Measurements from ENCODE around the gene PCNX2.

PCNX2 gene

DNA sequence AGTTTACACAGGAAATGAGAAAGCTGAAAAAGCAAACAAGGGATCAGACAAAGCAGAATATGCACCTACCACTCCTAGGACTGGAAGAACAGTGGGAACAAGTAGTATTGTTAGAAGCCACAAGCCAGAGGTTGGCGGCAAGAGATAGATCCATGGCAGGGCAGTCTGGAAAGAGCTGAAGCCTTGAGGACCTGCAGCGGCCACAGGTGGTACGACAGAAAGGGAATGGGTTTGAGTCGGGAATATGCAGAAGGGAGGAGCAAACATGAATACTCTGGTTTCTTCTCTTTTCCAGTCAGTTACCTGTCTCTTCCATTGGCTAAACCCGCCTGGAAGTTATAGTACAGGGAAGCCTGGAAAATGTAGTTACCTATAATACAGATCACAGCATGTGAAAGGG is 3.9 kb upstream of the PCNX2 start:
- no peak overlapping the region for H2AFZ ChIP-seq (ENCODE audit: low read length)
- peaks cover 8% of the 10 kb centered on the region for H3K79me2 ChIP-seq (ENCODE audit: insufficient read depth, low read length)
- no peaks in the 10 kb centered on the region; the same call in 1 of the 2 replicates for H3F3A ChIP-seq (ENCODE audit: low read depth)
- no peaks in the 10 kb centered on the region for H3K27me3 ChIP-seq (ENCODE audit: insufficient read depth, low read length, poor library complexity, severe bottlenecking)
- H3K9ac ChIP-seq (ENCODE audit: low read depth, low read length, poor library complexity, severe bottlenecking), result no peak overlapping the region
- H4K20me1 ChIP-seq (ENCODE audit: insufficient read depth, low read length, poor library complexity, severe bottlenecking), result peaks cover 3% of the 10 kb centered on the region
- H3K4me2 ChIP-seq (ENCODE audit: low read depth, low read length, poor library complexity, severe bottlenecking), result no peak overlapping the region
- no peaks in the 10 kb centered on the region for H3K36me3 ChIP-seq (ENCODE audit: insufficient read depth, low read length)
- no peaks in the 10 kb centered on the region for H3K9me2 ChIP-seq (replicated peaks; ENCODE audit: low read depth, low read length)
- no peaks in the 10 kb centered on the region for H3K9me3 ChIP-seq (ENCODE audit: insufficient read depth, low read depth, low read length)
- peaks cover 14% of the 10 kb centered on the region for H3K4me1 ChIP-seq (ENCODE audit: insufficient read depth, low read length, poor library complexity, severe bottlenecking)
- TF ChIP-seq, protein P1, sequence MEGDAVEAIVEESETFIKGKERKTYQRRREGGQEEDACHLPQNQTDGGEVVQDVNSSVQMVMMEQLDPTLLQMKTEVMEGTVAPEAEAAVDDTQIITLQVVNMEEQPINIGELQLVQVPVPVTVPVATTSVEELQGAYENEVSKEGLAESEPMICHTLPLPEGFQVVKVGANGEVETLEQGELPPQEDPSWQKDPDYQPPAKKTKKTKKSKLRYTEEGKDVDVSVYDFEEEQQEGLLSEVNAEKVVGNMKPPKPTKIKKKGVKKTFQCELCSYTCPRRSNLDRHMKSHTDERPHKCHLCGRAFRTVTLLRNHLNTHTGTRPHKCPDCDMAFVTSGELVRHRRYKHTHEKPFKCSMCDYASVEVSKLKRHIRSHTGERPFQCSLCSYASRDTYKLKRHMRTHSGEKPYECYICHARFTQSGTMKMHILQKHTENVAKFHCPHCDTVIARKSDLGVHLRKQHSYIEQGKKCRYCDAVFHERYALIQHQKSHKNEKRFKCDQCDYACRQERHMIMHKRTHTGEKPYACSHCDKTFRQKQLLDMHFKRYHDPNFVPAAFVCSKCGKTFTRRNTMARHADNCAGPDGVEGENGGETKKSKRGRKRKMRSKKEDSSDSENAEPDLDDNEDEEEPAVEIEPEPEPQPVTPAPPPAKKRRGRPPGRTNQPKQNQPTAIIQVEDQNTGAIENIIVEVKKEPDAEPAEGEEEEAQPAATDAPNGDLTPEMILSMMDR (conservative IDR thresholded peaks at IDR 0.05; ENCODE audit: low read length), result no peak
- TF ChIP-seq EZH2phosphoT487 (IDR thresholded peaks at IDR 0.05; ENCODE audit: borderline replicate concordance), result no peak
- H3K4me3 ChIP-seq (ENCODE audit: low read length, poor library complexity, severe bottlenecking), result no peak overlapping the region

DNA sequence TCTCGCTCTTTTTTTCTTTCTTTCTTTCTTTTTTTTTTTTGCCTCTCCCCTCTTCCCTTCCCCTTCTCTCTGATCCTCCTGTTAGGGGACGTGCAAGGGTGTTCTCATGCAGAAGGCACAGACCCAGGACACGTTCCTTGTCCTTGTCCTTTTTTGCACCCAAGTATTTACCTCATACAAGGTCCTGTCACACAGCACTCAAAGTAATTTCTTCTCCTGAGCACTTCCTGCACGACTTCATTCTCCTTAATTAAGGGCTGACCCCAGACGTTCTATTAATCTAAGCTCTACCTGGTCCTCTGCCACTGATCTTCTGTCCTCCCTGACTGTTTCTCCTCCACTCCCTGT is 424 bp upstream of the PCNX2 start:
- Histone ChIP-seq H3K9me2 (replicated peaks; ENCODE audit: low read depth, low read length) (no peaks in the 10 kb centered on the region), H3K4me3 (ENCODE audit: low read length, poor library complexity, severe bottlenecking) (peak overlapping the region; percentile 86), H3K4me2 (ENCODE audit: low read depth, low read length, poor library complexity, severe bottlenecking) (peak overlapping the region; percentile 87), H3K9me3 (ENCODE audit: insufficient read depth, low read depth, low read length) (no peaks in the 10 kb centered on the region), H3K4me1 (ENCODE audit: insufficient read depth, low read length, poor library complexity, severe bottlenecking) (peaks cover 40% of the 10 kb centered on the region), H3K9ac (ENCODE audit: low read depth, low read length, poor library complexity, severe bottlenecking) (peak overlapping the region; percentile 74), H4K20me1 (ENCODE audit: insufficient read depth, low read length, poor library complexity, severe bottlenecking) (peaks cover 20% of the 10 kb centered on the region), H3K79me2 (ENCODE audit: insufficient read depth, low read length) (peaks cover 39% of the 10 kb centered on the region), H2AFZ (ENCODE audit: low read length) (peak overlapping the region; percentile 97), H3K36me3 (ENCODE audit: insufficient read depth, low read length) (no peaks in the 10 kb centered on the region), H3K27me3 (ENCODE audit: insufficient read depth, low read length, poor library complexity, severe bottlenecking) (no peaks in the 10 kb centered on the region), H3F3A (ENCODE audit: low read depth) (no peaks in the 10 kb centered on the region; the same call in 1 of the 2 replicates)
- TF ChIP-seq, protein P1 (conservative IDR thresholded peaks at IDR 0.05; ENCODE audit: low read length), result no peak
- TF ChIP-seq EZH2phosphoT487 (IDR thresholded peaks at IDR 0.05; ENCODE audit: borderline replicate concordance), result no peak

- Histone ChIP-seq H3K4me1 (ENCODE audit: insufficient read depth, low read length, poor library complexity, severe bottlenecking) (peaks cover 43% of the 10 kb centered on the region), H2AFZ (ENCODE audit: low read length) (peak overlapping the region; percentile 97), H3K27me3 (ENCODE audit: insufficient read depth, low read length, poor library complexity, severe bottlenecking) (no peaks in the 10 kb centered on the region), H3K36me3 (ENCODE audit: insufficient read depth, low read length) (no peaks in the 10 kb centered on the region), H3F3A (ENCODE audit: low read depth) (no peaks in the 10 kb centered on the region; the same call in 1 of the 2 replicates), H3K9ac (ENCODE audit: low read depth, low read length, poor library complexity, severe bottlenecking) (peak overlapping the region; percentile 74), H3K4me3 (ENCODE audit: low read length, poor library complexity, severe bottlenecking) (peak overlapping the region; percentile 86), H3K79me2 (ENCODE audit: insufficient read depth, low read length) (peaks cover 47% of the 10 kb centered on the region), H3K9me3 (ENCODE audit: insufficient read depth, low read depth, low read length) (no peaks in the 10 kb centered on the region), H4K20me1 (ENCODE audit: insufficient read depth, low read length, poor library complexity, severe bottlenecking) (peaks cover 20% of the 10 kb centered on the region), H3K4me2 (ENCODE audit: low read depth, low read length, poor library complexity, severe bottlenecking) (peak overlapping the region; percentile 87), H3K9me2 (replicated peaks; ENCODE audit: low read depth, low read length) (no peaks in the 10 kb centered on the region)
- no peak for TF ChIP-seq EZH2phosphoT487 (IDR thresholded peaks at IDR 0.05; ENCODE audit: borderline replicate concordance)
- TF ChIP-seq, protein P1 (conservative IDR thresholded peaks at IDR 0.05; ENCODE audit: low read length), result no peak
Observed at GRCh38 chr1:233294913-233295236, 650 bp downstream of the PCNX2 start.

All from Loucy (cell line).